Activated naive CD8-positive, alpha-beta T cell treated with anti-CD3 and anti-CD28 coated beads, Interleukin-2, amount 50 U/mL, for 24 hours (primary cell): ENCODE data around the gene RTL5.

Source experiments
- ATAC-seq: fragments of 150-1000 bp; cut with Tn5 transposase; one replicate; pipeline ENCODE4 v1.10.0; 2021
- DNase-seq: peaks from one replicate; pipeline ENCODE4 v3.0.0; 2021
- H3K27ac Mint-ChIP-seq: one replicate; pipeline ENCODE4 v1.8.0; 2021; ENCODE audit warnings: mild to moderate bottlenecking, mixed read lengths
- H3K27me3 Mint-ChIP-seq: one replicate; pipeline ENCODE4 v1.8.0; 2021; ENCODE audit warnings: mixed read lengths
- H3K36me3 Mint-ChIP-seq: one replicate; pipeline ENCODE4 v1.8.0; 2021; ENCODE audit warnings: low read depth, mixed read lengths
- H3K4me1 Mint-ChIP-seq: one replicate; pipeline ENCODE4 v1.8.0; 2021; ENCODE audit warnings: mixed read lengths
- H3K4me3 Mint-ChIP-seq: one replicate; pipeline ENCODE4 v1.8.0; 2021; ENCODE audit warnings: mild to moderate bottlenecking, moderate library complexity, mixed read lengths
- H3K9me3 Mint-ChIP-seq: one replicate; pipeline ENCODE4 v1.8.0; 2021; ENCODE audit warnings: mixed read lengths

The RTL5 gene

DNA sequence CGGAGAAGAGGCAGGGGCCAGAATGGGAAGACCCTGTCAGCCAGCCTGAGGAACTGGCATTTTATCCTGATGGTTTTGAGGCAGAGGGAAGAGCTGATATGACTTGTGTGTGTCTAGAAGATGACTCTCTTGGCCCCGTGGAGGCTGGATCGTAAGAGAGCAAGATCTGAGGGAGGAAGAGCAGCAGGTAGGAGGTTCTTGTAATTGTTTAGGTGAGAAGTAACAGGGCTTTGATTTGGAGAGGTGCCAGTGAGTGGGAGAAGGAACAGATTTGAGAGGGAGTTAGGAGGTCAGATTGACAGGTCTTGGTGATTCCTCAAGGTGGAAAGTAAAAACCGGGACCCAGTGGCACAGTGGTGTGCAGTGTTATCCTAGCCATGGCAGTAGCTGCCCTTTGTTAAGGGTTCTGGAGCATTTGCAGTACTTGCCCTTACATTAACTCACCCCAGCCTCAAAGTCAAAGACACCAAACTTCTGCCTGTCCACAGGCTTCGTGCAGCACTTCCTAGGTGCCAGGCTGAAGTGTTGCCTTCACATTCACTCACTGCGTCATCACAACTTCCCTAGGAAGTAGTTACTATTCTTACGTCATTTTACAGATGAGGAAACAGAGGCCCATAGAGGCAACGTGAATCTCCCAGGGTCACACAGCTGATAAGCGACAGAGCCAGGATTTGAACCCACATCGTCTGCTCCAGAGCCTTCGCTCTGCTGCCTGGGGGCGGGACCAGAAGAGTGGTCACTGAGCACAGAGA is 23.7 kb downstream of the RTL5 start:
- H3K36me3 Mint-ChIP-seq, result no peaks in the 10 kb centered on the region
- H3K27me3 Mint-ChIP-seq, result peaks cover 26% of the 10 kb centered on the region
- DNase-seq, result no peak
- no peaks in the 10 kb centered on the region for H3K9me3 Mint-ChIP-seq
- H3K27ac Mint-ChIP-seq, result peak overlapping the region; percentile 54
- no peak overlapping the region for H3K4me3 Mint-ChIP-seq
- H3K4me1 Mint-ChIP-seq, result peaks cover 23% of the 10 kb centered on the region
- no peak for ATAC-seq

DNA sequence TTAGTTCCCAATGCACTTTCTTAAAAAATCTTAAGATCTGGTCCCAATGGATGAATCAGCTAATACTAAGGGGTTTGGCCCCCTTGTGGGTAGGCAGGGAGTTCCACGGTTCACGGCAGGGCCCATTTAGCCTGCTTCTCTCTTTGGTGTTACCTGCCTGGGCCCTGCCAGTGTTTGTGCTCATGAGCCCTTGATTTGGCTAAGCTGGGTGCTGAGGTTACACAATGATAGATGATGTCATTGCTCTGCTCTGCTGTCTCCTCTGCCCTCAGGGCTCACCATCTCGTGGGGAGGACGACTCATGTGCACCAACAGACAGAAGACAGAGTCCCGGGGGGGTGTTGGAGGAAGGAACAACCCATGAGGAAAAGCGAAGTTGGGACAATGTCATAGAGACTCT is 24.4 kb downstream of the RTL5 start:
- DNase-seq, result no peak
- Mint-ChIP-seq H3K36me3 (no peaks in the 10 kb centered on the region), H3K27me3 (peaks cover 26% of the 10 kb centered on the region), H3K9me3 (no peaks in the 10 kb centered on the region), H3K4me1 (peaks cover 23% of the 10 kb centered on the region), H3K27ac (no peak overlapping the region), H3K4me3 (no peak overlapping the region)
- ATAC-seq, result peak; percentile 73

DNA sequence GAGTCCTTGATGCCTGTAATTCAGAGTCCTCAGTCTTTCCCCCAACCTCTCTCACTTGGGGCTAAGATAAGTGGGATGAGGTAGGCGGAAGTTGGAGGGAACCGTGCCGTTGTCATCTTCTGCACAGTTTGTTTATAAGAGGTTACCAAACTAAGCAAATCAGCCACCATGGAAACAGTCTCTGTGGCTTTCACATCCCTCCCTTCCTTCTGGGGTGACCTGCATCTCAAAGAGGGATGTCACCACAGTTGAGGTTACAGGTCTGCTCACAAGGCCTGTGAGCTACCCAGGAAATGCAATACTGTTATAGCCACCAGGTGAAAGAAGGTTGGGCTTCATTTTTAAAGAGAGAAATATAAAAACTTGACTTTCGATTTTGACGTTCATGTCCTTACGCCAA is 26.3 kb downstream of the RTL5 start:
- Mint-ChIP-seq H3K27me3 (peaks cover 33% of the 10 kb centered on the region), H3K27ac (no peak overlapping the region), H3K9me3 (no peaks in the 10 kb centered on the region), H3K36me3 (no peaks in the 10 kb centered on the region), H3K4me1 (peaks cover 42% of the 10 kb centered on the region), H3K4me3 (no peak overlapping the region)
- peak; percentile 60 for ATAC-seq
- no peak for DNase-seq

DNA sequence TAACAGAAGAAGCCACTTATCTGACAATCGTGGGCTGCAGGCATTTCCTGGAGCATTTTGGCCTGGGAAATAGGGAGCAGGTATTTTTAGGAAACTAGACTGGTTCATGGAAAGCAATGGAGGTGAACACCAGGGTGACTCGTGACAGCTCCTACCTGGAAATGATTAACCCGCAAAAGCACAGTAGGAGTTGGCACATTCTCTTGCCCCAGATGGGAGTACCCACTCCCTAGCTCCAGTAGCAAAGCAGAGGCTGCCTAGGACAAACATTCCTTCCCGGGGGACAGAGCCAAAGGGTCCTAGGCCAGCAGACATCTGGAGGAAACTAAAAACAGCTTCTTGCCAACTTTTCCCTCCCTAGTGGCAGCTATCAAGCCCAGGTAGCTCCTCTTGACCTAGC is 29.0 kb downstream of the RTL5 start:
- no peaks in the 10 kb centered on the region for H3K36me3 Mint-ChIP-seq
- no peak overlapping the region for H3K27ac Mint-ChIP-seq
- peaks cover 48% of the 10 kb centered on the region for H3K4me1 Mint-ChIP-seq
- ATAC-seq (no peak), DNase-seq (no peak)
- H3K9me3 Mint-ChIP-seq, result no peaks in the 10 kb centered on the region
- peaks cover 32% of the 10 kb centered on the region for H3K27me3 Mint-ChIP-seq
- no peak overlapping the region for H3K4me3 Mint-ChIP-seq

DNA sequence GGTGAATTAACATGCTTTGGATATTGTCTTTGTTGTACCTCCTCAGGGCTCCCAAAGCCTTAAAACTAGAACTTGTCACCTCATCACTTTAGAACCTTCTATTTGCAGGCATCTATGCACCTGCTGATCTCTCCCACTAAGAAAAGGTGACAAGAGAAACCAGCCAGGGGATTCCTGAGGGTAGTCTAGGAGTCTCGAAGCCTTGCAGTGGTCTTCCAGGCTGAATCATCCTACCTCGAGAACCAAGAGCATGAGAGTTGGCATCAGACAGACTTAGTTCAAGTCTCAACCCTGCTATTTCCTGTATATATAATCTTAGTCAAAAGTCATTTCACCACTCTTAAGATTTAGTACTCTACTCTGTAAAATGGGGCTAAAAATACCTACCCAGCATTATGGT is 29.6 kb downstream of the RTL5 start:
- no peak overlapping the region for H3K27ac Mint-ChIP-seq
- peaks cover 45% of the 10 kb centered on the region for H3K4me1 Mint-ChIP-seq
- H3K27me3 Mint-ChIP-seq, result peaks cover 33% of the 10 kb centered on the region
- no peak overlapping the region for H3K4me3 Mint-ChIP-seq
- ATAC-seq (no peak), DNase-seq (no peak)
- H3K36me3 Mint-ChIP-seq, result no peaks in the 10 kb centered on the region
- H3K9me3 Mint-ChIP-seq, result no peaks in the 10 kb centered on the region

DNA sequence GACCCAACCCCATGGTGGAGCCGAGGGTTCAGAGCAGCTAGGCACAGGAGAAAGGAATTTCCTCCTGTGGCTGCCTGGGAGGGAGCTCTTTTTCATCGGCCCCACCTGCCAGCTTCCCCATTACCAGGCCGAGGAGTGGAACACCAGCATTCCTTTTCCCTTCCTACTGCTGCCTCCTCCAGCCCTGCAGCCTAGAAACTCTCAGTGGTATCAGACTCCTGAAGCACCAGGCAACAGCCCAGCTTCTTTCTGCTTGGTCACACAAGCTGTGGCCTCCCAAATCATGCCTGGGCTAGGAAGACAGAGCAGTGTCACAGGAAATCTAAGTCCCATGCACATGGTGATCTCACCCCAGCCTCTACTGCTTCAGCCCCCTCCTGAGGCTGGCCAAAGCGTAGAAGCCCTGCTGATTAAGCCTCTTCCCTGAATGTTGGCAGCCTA is 30.1 kb downstream of the RTL5 start:
- no peak for DNase-seq
- no peaks in the 10 kb centered on the region for H3K36me3 Mint-ChIP-seq
- no peak overlapping the region for H3K27ac Mint-ChIP-seq
- ATAC-seq, result no peak
- H3K4me1 Mint-ChIP-seq, result peaks cover 47% of the 10 kb centered on the region
- peaks cover 34% of the 10 kb centered on the region for H3K27me3 Mint-ChIP-seq
- no peaks in the 10 kb centered on the region for H3K9me3 Mint-ChIP-seq
- H3K4me3 Mint-ChIP-seq, result no peak overlapping the region

DNA sequence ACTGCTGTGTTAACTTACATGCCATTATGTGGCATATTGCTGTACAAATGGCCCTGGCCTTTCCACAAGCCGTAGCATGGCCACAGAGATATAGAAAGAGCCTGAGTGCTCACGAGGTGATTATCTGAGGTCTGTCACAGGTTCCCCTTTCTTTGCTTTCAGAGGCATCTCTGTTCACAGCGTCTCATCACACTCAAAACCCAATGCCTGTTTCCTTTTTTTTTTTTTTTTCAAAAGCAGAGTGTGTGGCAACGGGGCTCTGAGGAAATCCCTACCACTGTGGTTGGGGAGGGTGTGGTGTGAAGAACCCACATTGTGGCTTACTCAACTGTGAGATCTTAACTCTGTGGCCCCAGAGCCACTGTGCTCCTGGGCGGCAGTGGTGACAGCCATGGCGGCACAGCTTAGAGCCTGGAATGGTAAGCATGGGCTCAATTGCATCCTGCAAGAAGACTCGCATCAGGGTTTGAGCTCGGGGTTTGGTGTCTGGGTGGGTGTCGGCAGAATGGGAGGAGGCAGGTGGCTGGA is 30.8 kb downstream of the RTL5 start:
- peaks cover 47% of the 10 kb centered on the region for H3K4me1 Mint-ChIP-seq
- peaks cover 33% of the 10 kb centered on the region for H3K27me3 Mint-ChIP-seq
- ATAC-seq (peak; percentile 90), DNase-seq (peak; percentile 60)
- H3K27ac Mint-ChIP-seq, result peak overlapping the region; percentile 72
- no peaks in the 10 kb centered on the region for H3K9me3 Mint-ChIP-seq
- no peaks in the 10 kb centered on the region for H3K36me3 Mint-ChIP-seq
- H3K4me3 Mint-ChIP-seq, result peak overlapping the region; percentile 50

DNA sequence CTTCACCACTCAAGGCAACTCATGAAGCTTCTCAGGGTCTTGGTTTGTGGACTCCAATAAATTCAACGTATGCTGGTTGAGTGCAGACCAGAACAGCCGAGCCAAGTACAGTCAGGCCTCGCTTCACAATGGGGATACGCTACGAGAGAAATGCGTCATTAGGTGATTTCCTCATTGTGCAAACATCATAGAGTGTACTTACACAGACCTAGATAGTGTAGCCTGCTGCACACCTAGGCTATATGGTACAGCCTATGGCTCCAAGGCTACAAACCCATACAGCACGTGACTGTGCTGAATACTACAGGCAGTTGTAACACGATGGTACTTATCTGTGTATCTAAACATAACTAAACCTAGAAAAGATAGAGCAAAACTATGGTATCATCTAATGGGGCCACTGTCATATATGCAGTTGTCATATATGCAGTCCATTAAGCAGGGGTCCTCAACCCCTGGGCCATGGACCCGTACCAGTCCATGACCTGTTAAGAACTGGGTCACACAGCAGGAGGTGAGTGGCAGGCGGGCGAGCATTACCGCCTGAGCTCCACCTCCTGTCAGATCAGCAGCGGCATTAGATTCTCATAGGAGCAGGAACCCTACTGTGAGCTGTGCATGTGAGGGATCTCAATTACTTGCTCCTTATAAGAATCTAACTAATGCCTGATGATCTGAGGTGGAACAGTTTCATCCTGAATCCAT is 31.5 kb downstream of the RTL5 start:
- ATAC-seq (no peak), DNase-seq (no peak)
- Mint-ChIP-seq H3K27me3 (peaks cover 33% of the 10 kb centered on the region), H3K4me3 (no peak overlapping the region), H3K4me1 (peaks cover 43% of the 10 kb centered on the region), H3K9me3 (no peaks in the 10 kb centered on the region), H3K27ac (no peak overlapping the region), H3K36me3 (no peaks in the 10 kb centered on the region)

DNA sequence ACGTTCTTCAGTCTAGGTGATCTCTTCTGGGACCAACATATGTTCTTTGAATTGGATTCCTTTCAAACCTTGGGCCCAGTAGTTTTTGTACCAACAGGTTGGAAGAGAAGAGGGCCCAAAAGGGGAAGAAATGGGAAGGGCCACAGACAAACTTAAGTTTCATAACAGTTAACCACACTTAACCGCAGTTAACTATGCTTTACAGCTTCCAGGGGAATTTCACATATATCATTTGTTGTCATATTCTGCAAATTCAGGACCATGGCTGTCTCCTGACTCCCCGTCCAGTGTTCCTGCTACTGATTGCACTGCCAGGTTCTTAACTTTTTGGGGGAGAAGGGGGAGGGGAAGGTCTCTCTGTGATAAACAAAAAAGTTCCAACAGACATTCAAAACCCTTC is 34.6 kb downstream of the RTL5 start:
- ATAC-seq (no peak), DNase-seq (no peak)
- H3K4me3 Mint-ChIP-seq, result no peak overlapping the region
- peaks cover 27% of the 10 kb centered on the region for H3K27me3 Mint-ChIP-seq
- H3K4me1 Mint-ChIP-seq, result peaks cover 35% of the 10 kb centered on the region
- no peak overlapping the region for H3K27ac Mint-ChIP-seq
- H3K9me3 Mint-ChIP-seq, result no peaks in the 10 kb centered on the region
- no peaks in the 10 kb centered on the region for H3K36me3 Mint-ChIP-seq

DNA sequence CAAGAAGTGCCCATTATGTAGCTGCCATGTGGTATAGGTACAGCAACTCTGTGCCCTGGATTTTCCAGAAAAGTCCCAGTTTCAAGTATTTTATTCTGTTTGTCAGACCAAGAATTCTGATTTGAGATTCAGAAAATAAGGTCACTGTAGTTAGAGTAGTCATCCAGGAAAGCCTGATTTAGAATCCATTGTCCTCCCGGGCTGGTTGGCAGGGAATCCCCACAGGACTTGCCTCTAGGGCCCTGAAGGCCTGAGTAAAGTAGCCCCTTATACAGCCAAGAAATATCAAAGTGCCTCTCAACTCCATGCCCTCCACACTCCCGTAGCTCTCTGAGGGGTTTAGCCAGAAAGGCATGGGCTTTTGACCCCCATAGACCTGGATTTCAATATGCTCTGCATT is 36.3 kb downstream of the RTL5 start:
- H3K4me1 Mint-ChIP-seq, result peaks cover 18% of the 10 kb centered on the region
- H3K27ac Mint-ChIP-seq, result no peak overlapping the region
- no peaks in the 10 kb centered on the region for H3K36me3 Mint-ChIP-seq
- no peaks in the 10 kb centered on the region for H3K9me3 Mint-ChIP-seq
- H3K27me3 Mint-ChIP-seq, result peaks cover 18% of the 10 kb centered on the region
- DNase-seq, result no peak
- ATAC-seq, result no peak
- H3K4me3 Mint-ChIP-seq, result no peak overlapping the region

DNA sequence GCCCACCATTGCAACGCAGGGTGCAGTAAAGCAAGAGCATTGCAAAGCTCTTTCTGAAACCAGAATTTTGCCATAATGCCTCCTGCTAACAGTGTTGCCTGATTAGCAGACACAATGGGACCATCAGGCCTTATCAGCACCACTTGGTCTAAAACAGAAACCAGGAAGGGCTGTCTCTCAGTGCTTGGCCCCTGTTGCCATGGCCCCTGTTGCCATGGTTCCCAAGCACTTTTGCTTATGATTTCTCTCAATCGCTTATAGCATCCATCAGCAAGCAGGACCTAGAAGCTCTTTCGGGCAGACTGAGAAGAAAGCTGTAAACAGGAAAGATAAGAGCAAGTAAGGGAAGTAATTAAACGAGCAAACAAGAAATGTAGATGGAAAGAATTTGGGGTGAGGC is 36.8 kb downstream of the RTL5 start:
- H3K4me3 Mint-ChIP-seq, result no peak overlapping the region
- peaks cover 18% of the 10 kb centered on the region for H3K27me3 Mint-ChIP-seq
- no peak overlapping the region for H3K27ac Mint-ChIP-seq
- ATAC-seq (peak; percentile 33), DNase-seq (peak; percentile 22)
- no peaks in the 10 kb centered on the region for H3K36me3 Mint-ChIP-seq
- H3K4me1 Mint-ChIP-seq, result peaks cover 13% of the 10 kb centered on the region
- H3K9me3 Mint-ChIP-seq, result no peaks in the 10 kb centered on the region

DNA sequence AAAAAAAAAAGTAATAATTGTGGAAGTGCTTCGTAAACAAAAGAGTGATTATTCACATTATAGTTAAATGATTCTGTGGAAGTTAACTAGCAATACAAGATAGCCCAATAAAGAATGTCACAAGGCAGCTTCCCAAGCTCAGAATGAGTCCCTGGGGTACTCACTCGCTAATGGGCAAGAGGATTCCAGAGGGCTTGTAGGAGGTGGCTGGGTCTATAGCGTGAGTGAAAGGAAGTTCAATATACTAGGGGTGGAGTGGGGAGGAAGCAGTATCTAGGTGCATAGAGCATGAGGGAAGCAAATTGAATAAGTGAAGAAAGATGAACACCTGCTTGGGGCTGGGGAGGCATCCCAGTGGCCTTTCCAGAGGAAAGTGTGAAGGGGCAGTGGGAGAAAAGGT is 42.5 kb downstream of the RTL5 start:
- no peak overlapping the region for H3K4me3 Mint-ChIP-seq
- no peaks in the 10 kb centered on the region for H3K9me3 Mint-ChIP-seq
- H3K27ac Mint-ChIP-seq, result no peak overlapping the region
- DNase-seq, result no peak
- no peaks in the 10 kb centered on the region for H3K36me3 Mint-ChIP-seq
- no peaks in the 10 kb centered on the region for H3K4me1 Mint-ChIP-seq
- ATAC-seq, result no peak
- no peaks in the 10 kb centered on the region for H3K27me3 Mint-ChIP-seq

DNA sequence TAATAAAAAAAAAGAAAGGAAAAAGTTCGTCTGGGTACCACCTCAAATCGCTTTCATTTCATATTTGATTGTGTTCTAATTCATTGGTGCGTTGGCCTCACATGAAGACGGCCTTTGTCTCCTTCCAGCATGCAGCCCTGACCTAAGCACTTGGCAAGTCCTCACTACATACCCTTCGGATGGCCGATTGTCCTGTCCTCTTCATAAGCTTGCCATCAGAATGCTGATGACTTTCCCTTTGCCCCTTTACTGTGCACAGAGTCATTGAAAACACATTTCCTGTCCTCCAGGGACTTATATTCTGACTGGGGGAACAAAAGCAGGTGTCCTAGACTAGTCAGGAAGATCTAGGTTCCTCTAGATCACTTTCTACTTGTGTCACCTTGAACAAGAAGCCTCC is 43.0 kb downstream of the RTL5 start:
- ATAC-seq (no peak), DNase-seq (no peak)
- Mint-ChIP-seq H3K4me3 (no peak overlapping the region), H3K9me3 (no peaks in the 10 kb centered on the region), H3K36me3 (no peaks in the 10 kb centered on the region), H3K4me1 (no peaks in the 10 kb centered on the region), H3K27ac (no peak overlapping the region), H3K27me3 (no peaks in the 10 kb centered on the region)

DNA sequence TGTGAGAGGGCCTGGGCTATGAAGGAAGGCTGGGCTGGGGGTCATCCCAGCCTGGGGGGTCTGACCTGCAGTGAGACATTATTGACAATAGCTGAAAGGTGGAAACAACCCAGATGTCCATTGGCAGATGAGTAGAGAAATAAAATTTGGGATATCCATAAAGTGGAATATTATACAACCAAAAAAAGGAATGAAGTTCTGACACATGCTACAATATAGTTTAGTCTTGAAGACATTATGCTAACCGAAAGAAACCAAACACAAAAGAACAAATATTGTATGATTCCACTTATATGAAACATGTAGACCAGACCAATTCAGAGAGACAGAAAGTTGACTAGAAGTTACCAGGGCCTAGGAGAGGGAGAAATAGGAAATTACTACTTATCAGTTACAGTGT is 44.7 kb downstream of the RTL5 start:
- DNase-seq, result no peak
- Mint-ChIP-seq H3K9me3 (no peaks in the 10 kb centered on the region), H3K36me3 (no peaks in the 10 kb centered on the region), H3K27ac (no peak overlapping the region), H3K4me3 (no peak overlapping the region), H3K4me1 (no peaks in the 10 kb centered on the region), H3K27me3 (no peaks in the 10 kb centered on the region)
- no peak for ATAC-seq

DNA sequence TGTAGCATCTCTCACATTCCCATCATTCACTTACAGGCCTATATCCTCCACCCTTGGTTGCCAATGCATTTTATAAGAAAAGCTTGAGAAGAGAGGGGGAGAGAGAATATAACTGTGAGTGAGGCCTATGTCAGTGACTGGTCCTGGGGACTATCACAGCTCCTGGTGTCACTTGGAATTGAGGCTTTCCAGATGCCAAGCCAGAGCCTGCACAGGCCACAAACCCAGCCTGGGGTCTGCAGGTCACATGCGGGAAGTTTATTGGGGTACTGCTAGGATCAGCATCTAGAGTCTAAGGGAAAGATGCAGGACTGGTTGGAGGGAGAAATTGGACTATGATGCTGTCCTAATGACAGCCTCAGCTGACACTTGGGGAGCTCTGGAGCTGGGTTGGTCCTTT is 47.6 kb downstream of the RTL5 start:
- Mint-ChIP-seq H3K9me3 (no peaks in the 10 kb centered on the region), H3K4me1 (no peaks in the 10 kb centered on the region), H3K4me3 (no peak overlapping the region), H3K36me3 (no peaks in the 10 kb centered on the region), H3K27me3 (no peaks in the 10 kb centered on the region), H3K27ac (no peak overlapping the region)
- ATAC-seq (no peak), DNase-seq (no peak)
